Colon (tissue), 2 donors: ENCODE results near the gene PXN.
"Not testable (repeated sequence)": the region's sequence is repeated elsewhere in the genome, so short reads cannot be mapped to it uniquely, and the experiment has no call there.

Source experiments
- FAIRE-seq: peaks from 2 replicates; lab custom pipeline; 2012; peaks lifted over from hg19 to GRCh38; lab: Jason Lieb, UNC
- donor health status: control.
- donor health status: control.

The PXN gene

DNA sequence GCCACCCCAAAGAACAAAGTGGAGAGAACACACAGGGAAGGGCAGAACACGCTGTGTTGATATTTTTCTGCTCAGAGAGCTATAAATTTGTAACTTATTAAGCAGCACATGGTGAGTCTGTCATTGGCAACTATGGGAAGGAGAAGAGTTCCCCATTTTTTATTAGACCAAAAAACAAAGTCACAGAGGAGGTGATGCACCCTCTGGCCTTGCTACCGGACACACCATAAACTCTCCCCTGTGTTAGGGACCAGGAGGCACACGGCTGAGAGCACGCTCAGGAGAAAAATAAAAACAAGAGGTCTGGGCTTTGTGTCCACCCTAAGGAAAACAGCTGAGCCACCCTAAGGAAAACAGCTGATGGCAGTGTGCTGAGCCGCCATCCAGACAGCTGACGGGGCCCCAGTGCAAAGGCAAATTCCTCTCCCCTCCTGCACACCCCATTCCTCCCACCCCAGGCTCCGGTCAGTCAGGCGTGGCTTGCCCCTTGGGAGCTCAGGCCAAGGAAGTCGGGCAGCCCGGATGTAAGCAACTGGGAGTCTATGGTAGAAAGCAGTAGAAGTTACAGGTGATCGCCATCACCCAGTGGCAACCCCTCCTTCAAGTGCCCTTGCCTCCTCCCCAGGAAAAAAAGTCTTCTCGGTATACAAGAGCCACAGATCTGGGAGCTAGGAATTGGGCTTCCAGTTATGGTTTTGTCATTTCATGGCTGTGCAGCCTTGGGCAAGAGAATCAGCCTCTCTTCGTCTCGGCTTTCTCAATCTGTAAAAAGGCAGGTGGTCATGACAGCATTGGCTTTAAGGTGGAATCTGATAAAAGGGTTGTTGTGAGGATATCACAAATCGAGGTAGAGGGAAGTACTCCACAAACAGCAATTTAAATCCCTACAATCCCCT lies 2.4 kb downstream of the PXN start:
- FAIRE-seq: no peak

DNA sequence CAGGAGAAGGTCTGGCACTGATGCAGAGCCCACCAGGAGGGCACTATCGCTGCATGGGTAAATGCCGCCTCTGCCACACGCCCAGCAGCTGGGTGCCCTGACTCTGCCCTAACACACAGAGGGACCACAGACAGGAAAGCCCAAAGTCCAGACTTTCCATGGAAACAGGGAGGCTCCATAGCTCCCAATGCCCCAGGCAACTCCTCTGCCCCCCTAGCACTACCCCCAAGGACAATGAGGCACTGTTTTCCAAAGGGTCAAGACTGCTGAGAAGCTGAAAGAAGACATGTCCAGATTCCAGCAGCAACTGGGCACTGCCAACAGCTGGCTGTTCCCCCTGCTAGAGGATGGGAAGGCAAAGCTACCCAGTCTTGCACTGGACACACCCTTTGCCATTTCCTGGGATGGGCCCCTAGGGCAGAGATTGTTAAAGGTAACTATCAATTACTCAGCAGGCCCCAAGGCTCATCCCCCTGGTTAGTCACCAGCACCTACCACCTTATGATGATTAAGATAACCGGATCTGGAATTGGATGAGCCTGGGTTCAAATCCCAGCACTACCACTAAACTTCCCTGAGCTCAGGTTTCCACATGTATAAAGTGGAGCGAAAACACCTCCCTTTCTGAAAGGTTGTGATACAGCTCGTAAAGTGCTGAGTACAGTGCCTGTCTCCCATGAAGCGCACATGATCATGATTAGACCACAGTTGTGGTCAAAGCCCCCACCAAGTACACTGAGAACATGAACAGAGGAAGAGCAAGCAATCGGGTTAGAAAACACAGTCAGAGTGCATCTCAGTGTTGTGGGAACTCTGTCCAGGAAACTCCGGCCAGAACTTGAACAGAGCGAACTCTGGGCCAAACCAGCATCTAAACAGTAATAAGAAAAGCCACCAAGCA lies 3.3 kb downstream of the PXN start:
- no peak for FAIRE-seq

DNA sequence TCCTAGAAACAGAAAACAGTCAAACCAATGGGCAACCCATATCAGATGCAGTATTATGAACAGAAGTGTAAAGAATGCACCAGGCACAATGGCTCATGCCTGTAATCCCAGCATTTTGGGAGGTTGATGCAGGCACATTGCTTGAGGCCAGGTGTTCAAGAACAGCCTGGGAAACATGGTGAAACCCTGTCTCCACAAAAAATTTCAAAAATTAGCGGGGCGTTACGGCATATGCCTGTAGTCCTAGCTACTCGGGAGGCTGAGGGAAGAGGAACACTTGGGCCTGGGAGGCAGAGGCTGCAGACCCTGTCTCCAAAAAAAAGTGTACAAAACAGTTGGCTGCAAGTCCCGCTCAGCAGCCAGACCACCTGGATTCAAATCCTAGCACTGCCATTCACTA lies 4.9 kb downstream of the PXN start:
- no peak for FAIRE-seq

- no peak for FAIRE-seq
Observed at GRCh38 chr12:120259418-120260202, 5.9 kb downstream of the PXN start.

- no peak for FAIRE-seq
Observed at GRCh38 chr12:120258323-120258896, 7.1 kb downstream of the PXN start.

DNA sequence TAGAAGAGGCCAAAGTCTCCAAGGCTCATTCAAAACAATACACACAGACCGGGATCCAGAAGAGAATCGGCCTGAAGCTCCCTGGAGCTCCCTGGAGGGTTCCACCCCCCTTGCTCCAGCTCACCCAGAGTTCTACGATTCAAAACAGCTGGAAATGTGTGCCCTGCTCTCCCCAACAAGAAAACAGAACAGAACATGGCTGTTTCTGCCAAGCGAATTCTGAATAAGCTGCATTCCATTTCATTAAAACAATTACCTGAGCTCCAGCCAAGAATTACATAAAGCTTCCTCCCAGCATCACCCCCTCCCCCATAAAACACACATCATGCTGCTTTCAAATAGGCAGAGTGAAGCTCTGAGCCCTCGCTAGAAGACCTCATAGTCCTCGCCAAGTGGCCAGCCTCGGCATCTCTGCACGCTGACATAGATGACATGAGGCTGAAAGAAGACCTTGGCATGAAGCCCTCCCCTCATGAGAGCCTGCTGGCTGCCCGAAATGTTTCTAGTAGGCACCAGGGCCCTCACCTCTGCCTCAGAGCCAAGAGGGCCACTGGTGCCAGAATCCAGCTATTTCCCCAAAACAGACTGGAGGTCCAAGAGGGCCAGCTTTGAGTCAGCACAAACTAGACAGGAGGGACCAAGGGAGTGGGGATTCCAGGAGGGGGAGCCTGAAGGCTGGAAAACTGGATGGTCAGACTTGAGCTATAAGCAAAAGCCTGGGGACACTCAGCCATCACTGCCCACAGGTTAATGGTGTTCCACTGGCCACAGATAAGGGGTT lies 8.3 kb downstream of the PXN start:
- FAIRE-seq: no peak

DNA sequence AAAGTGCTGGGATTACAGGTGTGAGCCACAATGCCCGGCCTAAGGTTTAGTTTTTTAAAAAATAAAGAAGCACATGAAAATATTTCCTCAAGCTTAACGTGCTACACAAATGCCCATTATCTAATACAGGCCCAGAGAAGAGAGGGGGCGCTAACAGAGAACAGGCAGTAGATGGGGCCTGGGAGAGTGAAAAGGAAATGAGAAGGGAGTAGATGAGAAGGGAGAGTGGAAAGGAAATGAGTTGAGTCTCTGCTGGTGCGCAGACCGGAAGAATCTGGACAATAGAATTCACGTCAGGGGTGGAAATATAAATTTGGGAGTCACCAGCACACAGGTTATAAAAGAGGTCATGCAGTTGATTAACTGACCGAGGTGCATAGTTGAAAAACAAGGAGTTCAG lies 10.7 kb downstream of the PXN start:
- FAIRE-seq: no peak

DNA sequence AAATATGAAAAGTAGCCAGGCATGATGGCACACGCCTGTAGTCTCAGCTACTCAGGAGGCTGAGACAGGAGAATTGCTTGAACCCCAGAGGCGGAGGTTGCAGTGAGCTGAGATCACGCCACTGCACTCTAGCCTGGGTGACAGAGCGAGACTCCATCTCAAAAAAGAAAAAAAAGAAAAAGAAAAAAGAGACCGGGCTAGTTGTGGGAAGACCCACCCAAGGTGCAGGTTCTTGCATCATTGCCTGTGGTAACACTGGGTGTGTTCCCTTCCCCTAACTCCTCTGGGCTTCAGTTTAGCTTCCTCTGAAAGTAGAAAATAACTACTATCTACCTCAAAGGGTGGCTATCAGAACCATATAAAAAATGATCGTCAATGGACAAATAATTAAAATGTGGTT lies 12.2 kb downstream of the PXN start:
- FAIRE-seq: not testable (repeated sequence)

DNA sequence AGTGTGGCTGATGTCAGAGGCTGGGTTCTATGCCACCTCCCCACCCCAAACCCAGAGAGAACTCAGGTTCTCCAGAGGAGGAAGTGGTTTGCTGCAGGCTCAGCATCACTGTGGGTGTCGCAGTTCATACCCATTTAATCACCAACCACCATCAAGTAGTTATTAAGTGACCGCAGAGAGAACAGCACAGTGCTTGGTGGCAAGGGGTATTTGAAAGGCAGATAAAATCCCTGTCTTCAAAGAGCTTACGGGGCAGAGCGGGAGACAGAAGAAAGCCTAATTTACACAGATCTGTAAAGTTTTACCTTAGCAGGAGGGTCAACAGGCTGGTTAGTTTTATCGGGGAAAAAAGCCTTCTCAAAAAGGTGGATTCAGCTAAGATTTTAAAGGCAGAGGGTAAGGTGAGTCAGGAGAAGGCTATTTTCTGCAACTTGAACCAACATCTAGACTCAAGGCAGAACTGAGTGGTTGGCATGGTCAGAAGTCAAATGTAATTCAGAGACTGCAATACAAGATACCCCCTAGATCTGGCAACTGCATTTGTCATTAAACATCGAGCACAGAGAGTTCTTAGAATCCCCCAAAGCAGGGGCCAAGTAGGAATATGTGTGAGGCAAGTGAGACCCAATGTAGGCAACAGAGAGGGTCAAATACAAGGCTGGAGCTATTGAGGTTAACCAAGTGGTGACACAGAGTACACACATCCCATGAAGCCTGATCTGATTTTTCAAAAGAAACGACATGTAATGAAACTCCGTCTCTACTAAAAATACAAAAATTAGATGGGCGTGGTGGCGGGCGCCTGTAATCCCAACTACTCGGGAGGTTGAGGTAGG lies 13.2 kb downstream of the PXN start:
- FAIRE-seq: no peak

DNA sequence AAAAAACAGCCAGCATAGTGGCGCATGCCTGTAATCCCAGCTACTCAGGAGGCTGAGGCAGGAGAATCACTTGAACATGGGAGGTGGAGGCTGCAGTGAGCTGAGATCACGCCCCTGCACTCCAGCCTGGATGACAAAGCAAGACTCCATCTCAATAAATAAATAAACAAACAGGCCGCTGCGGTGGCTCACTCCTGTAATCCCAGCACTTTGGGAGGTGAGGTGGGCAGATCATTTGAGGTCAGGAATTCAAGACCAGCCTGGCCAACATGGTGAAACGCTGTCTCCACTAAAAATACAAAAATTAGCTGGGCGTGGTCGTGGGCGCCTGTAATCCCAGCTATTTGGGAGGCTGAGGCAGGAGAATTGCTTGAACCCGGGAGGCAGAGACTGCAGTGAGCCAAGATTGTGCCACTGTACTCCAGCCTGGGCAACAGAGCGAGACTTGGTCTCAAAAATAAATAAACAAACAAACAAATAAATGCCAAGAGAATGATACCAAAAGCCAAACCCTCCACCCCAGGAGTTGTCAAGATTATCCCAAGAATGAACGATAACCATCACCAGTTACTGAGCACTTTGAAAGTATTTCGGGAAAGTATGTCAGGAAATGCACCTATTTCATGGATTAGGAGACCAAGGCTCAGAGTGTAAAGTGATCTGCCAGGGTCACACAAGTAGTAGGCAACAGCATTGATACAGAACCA lies 14.0 kb downstream of the PXN start:
- FAIRE-seq: not testable (repeated sequence)

DNA sequence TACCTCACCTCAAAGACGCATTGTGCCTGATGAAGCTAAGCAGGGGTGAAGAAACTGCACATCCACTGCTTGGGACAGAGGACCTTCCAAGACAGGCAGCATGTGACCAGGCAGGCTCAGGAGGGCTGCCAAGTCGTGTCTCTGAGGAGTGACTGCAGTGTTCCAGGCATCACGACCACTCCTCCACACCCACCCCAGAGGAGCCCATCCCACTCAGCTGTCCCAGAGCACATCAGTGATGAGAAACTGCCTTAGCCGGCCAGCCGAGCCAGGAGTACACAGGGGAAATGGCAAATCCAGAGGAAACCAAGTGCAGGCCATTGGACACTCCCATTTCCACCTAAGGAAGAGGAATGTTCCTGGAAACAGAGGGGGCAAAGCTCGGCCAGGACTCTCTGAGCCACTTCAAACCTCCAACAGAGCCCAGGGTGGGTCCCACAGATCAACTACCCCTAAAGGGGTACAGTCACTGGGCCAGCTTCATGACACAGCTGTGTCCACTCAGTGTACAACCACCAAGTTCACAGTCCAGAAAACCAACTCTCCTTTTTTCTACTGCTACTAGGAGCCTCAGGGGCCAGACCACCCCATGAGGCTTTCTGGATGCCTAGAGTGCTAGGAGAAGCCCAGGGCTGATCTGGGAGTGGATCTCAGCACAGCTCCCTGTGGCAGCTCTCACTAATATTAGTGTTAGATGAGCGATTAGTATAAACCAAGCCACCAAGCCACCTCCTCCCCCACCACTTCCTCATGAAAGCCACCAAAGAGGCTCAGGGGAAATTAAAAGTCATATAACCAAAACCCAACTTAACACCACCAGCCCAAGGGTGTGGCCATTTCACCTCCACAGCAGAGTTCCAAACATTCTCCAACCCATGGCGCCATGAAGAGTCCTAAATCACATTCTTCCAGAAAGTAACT lies 15.4 kb downstream of the PXN start:
- no peak for FAIRE-seq

DNA sequence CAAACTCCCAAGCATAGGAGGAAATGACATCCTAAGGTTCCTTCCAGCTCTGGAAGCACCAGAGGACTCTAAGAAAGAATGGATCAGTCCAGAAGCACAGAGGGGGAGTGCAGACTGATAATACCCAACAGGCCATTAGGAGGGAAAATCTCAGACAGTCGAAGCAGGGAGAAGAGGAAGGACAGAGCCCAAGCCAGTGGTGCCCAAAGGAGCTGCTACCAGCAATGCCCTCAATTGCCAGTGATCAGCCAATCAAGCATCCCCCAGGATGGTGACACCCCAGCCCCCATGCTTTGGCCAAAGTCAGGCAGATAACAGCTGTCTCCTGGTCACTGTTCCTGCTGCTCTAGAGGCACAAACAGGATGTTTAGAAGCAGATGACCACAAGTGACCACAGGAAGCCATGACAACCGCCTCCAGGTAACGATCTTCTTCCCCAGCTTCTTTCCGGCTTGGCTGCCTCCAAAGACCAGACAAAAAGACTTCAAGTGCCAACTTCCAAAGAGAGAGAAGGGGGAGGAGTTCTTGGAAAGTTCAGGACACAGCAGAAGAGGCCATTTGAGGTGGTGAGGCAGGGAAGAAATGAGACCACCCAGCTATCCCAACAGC lies 16.2 kb downstream of the PXN start:
- no peak for FAIRE-seq

DNA sequence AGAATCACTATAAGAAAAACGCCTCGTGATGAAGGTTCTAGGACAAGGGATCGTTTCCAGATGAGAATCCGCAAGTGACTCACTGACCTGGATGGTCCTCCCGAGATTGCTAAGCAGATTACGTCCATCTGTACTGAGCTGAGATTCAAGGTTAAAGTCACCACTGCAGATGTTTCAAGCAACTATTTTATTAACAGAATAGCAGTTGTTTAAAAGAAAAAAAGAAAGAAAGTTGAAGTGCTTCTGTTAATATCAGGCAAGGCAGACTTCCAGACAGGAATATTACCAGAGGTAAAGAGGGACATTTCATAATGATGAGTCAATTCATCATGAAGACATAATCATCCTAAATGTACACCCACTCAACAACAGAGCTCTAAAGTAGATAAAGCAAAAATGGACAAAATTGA lies 17.9 kb downstream of the PXN start:
- FAIRE-seq: no peak

DNA sequence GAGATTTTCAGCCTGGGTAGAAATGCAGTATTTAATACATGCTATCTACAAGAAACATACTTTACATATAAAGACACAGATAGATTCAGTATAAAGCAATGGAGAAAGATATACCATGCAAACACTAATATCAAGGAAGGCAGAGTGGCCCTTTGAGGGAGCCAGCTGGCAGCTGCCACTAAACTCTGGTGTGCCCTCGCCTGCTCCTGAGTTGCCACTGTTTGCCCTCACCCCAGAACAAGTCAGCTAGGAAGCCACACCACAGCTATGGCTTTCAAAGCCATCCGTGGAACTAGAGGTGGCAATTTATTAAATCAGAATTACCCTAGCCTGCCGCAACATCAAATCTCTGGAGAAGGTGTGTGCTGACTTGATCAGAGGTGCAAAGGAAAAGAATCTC lies 18.3 kb downstream of the PXN start:
- no peak for FAIRE-seq

DNA sequence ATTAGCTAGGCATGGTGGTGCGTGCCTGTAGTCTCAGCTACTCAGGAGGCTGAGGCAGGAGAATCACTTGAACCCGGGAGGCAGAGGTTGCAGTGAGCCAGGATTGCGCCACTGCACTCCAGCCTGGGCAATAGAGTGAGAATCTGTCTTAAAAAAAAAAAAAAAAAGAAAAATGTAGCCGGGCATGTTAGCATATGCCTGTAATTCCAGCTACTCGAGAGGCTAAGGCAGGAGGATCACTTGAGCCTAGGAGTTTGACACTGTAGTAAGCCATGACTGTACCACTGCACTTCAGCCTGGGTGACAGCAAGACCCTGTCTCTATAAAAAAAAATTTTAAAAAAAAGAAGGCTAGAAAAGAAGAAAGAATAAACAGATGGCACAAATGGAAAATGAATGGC lies 18.8 kb downstream of the PXN start:
- not testable (repeated sequence) for FAIRE-seq

GRCh38 chr12:120242971-120243699 lies 22.4 kb downstream of the PXN start:
- no peak for FAIRE-seq

DNA sequence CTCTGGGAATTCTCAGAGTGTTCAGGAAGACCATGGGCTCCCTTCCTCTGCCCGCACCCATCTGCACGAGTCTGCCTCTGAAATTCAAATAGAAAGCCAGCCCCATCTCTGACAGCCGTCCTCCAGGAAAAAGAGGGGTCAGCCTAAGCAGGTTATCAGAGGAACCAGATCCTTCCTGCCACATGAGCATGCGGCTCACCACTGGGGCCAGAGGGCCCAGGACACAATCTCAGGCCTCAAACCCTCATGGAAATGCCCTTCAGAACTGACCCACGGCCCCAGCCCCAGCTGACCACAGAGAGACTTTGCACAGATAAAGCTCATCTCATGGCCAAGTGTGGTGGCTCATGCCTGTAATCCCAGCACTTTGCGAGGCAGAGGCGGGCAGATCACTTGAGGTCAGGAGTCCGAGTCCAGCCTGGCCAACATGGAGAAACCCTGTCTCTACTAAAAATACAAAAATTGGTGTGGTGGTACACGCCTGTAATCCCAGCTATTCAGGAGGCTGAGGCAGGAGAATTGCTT lies 23.2 kb downstream of the PXN start:
- FAIRE-seq: no peak
